MCF 10A (cell line): ENCODE data around the gene PPP2R3C. TPM values are rescaled to one million over a fixed set of nuclear protein-coding genes. Genes with fewer than 3 reads are reported as not detected.

ENCODE experiments used
- BruUV-seq: library from RNA; stranded (reverse); fragments of 400-500 nt; replicated peaks from 2 replicates; lab custom pipeline; 2021; lab: Mats Ljungman, UMichigan
- CTCF ChIA-PET: fragments of 300-600 bp; sonication (Branson Sonifier 250); formaldehyde crosslinking; extraction: SDS; loops from one replicate; lab custom pipeline; 2021; ENCODE audit warnings: antibody characterized with exemption, inconsistent platforms; lab: Yijun Ruan, JAX
- POLR2A ChIA-PET: fragments of 300-600, 350-650 bp; sonication (Branson Sonifier 250); formaldehyde crosslinking; extraction: SDS; loops from one replicate; lab custom pipeline; 2020; ENCODE audit warnings: antibody characterized with exemption, inconsistent platforms; lab: Yijun Ruan, JAX
- DNase-seq: peaks from one replicate; pipeline ENCODE4 v3.0.0-alpha.2; 2018; ENCODE audit not compliant: unreplicated experiment
- H3K27ac Mint-ChIP-seq: one replicate; pipeline ENCODE4 v1.8.0; 2022; ENCODE audit warnings: mild to moderate bottlenecking, low read depth, mixed read lengths; ENCODE audit not compliant: unreplicated experiment
- H3K27me3 Mint-ChIP-seq: one replicate; pipeline ENCODE4 v1.8.0; 2022; ENCODE audit warnings: mixed read lengths; ENCODE audit not compliant: insufficient read depth, unreplicated experiment
- H3K36me3 Mint-ChIP-seq: one replicate; pipeline ENCODE4 v1.8.0; 2022; ENCODE audit warnings: mild to moderate bottlenecking, moderate library complexity, mixed read lengths; ENCODE audit not compliant: insufficient read depth, unreplicated experiment
- H3K4me1 Mint-ChIP-seq: one replicate; pipeline ENCODE4 v1.8.0; 2022; ENCODE audit warnings: mixed read lengths; ENCODE audit not compliant: insufficient read depth, unreplicated experiment
- H3K4me3 Mint-ChIP-seq: one replicate; pipeline ENCODE4 v1.8.0; 2022; ENCODE audit warnings: mild to moderate bottlenecking, moderate library complexity, mixed read lengths; ENCODE audit not compliant: unreplicated experiment
- H3K9me3 Mint-ChIP-seq: one replicate; pipeline ENCODE4 v1.8.0; 2022; ENCODE audit warnings: mixed read lengths; ENCODE audit not compliant: unreplicated experiment
- intact Hi-C: fragments of 100-400 bp; cut with micrococcal nuclease; formaldehyde crosslinking; loops from 2 replicates; pipeline ENCODE4 v1.14.1; 2022
- total RNA-seq: library from RNA; stranded (reverse); gene quantifications from 2 replicates; pipeline ENCODE4 v1.2.3, GENCODE V29; 2022
- TF ChIP-seq, protein P1 (sequence below): fragments of 200-600 bp; IDR thresholded peaks from one replicate; pipeline ENCODE4 v1.8.0; 2022; ENCODE audit warnings: antibody characterized with exemption, mild to moderate bottlenecking; ENCODE audit not compliant: unreplicated experiment

The PPP2R3C gene
- total RNA-seq, 1 experiment from 2014 or later: 21.6 TPM

DNA sequence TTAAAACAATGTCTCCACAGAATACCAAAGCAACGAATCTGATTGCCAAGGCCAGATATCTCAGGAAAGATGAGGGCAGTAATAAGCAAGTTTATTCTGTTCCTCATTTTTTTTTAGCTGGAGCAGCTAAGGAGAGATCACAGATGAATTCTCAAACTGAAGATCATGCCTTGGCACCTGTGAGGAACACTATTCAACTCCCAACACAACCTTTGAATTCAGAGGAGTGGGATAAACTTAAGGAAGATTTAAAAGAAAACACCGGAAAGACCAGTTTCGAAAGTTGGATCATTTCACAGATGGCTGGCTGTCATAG is 1.6 kb upstream of the PPP2R3C start:
- H3K36me3 Mint-ChIP-seq: peaks cover 19% of the 10 kb centered on the region
- H3K9me3 Mint-ChIP-seq: no peaks in the 10 kb centered on the region
- H3K4me3 Mint-ChIP-seq: peak overlapping the region; percentile 98
- DNase-seq: peak; percentile 9
- peaks cover 29% of the 10 kb centered on the region for H3K4me1 Mint-ChIP-seq
- TF ChIP-seq, protein P1, sequence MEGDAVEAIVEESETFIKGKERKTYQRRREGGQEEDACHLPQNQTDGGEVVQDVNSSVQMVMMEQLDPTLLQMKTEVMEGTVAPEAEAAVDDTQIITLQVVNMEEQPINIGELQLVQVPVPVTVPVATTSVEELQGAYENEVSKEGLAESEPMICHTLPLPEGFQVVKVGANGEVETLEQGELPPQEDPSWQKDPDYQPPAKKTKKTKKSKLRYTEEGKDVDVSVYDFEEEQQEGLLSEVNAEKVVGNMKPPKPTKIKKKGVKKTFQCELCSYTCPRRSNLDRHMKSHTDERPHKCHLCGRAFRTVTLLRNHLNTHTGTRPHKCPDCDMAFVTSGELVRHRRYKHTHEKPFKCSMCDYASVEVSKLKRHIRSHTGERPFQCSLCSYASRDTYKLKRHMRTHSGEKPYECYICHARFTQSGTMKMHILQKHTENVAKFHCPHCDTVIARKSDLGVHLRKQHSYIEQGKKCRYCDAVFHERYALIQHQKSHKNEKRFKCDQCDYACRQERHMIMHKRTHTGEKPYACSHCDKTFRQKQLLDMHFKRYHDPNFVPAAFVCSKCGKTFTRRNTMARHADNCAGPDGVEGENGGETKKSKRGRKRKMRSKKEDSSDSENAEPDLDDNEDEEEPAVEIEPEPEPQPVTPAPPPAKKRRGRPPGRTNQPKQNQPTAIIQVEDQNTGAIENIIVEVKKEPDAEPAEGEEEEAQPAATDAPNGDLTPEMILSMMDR: no peak
- POLR2A ChIA-PET: interaction anchor here (0.8 to 5.0 kb wide), 19 partner anchors 10 to 281 kb away, joined by 3 to 85 read pairs (median 5); partner anchors contain the start of genes BAZ1A, FAM177A1, NFKBIA and PSMA6
- H3K27me3 Mint-ChIP-seq: no peaks in the 10 kb centered on the region
- BruUV-seq: no TSS peak
- peak overlapping the region; percentile 100 for H3K27ac Mint-ChIP-seq
- CTCF ChIA-PET: interaction anchor here (0.5 to 1.5 kb wide), 8 partner anchors 21 to 322 kb away, joined by 3 to 6 read pairs (median 4); no protein-coding TSS in a partner anchor
- intact Hi-C loops: loop anchor here (2.0 kb wide), 1 partner anchor 169 kb away; the partner anchor contains the start of gene PSMA6

- H3K4me3 Mint-ChIP-seq: peak overlapping the region; percentile 98
- TSS peak; percentile 46 for BruUV-seq
- H3K4me1 Mint-ChIP-seq: peaks cover 29% of the 10 kb centered on the region
- H3K27ac Mint-ChIP-seq: peak overlapping the region; percentile 100
- TF ChIP-seq, protein P1: no peak
- DNase-seq: peak; percentile 18
- peaks cover 14% of the 10 kb centered on the region for H3K36me3 Mint-ChIP-seq
- no peaks in the 10 kb centered on the region for H3K27me3 Mint-ChIP-seq
- intact Hi-C loops: loop anchor here (1.0 to 2.0 kb wide), 2 partner anchors 91 to 170 kb away; partner anchors contain the start of gene PSMA6
- ChIA-PET CTCF (interaction anchor here (0.6 to 1.5 kb wide), 11 partner anchors 21 to 423 kb away, joined by 3 to 6 read pairs (median 4); no protein-coding TSS in a partner anchor), POLR2A (interaction anchor here (0.8 to 5.0 kb wide), 28 partner anchors 8 to 281 kb away, joined by 3 to 85 read pairs (median 6); partner anchors contain the start of genes BAZ1A, FAM177A1, NFKBIA and PSMA6)
- no peaks in the 10 kb centered on the region for H3K9me3 Mint-ChIP-seq
Observed at GRCh38 chr14:35122696-35123387, 1.1 kb upstream of the PPP2R3C start.

DNA sequence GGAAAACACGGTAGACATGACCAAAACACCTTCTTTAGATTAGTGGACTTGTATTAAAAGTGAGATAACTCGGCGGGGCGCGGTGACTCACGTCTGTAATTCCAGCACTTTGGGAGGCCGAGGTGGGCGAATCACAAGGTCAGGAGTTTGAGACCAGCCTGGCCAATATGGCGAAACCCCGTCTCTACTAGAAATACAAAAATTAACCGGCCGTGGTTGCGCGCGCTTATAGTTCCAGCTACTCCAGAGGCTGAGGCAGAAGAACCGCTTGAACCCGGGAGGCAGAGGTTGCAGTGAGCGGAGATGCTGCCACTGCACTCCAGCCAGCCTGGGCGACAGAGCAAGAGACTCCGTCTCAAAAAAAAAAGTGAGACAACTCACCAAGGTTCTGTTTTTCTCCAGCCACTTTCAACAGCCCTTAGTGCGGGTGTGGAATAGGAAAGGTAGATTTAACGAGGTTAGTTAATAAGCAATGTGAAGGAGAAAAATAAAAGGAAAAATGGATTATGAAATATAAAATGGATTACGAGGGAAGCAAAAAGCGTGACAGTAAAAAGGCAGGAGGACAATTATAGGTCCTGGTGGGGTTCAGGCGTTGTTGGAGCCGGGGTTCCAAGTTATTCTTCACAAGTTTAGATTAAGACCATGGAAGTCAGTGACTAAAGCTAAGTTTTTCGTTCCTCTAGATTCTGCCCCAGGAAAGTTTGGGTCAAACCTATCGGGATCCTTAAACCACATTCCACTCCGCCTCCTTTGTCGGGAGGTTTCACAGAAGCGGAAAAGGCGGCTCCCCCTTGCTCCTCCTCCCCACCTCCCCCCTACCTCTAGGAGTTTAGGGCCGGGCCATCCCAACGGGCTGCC is 534 bp downstream of the PPP2R3C start:
- no peaks in the 10 kb centered on the region for H3K27me3 Mint-ChIP-seq
- H3K36me3 Mint-ChIP-seq: peaks cover 20% of the 10 kb centered on the region
- TF ChIP-seq, protein P1: no peak
- intact Hi-C loops: loop anchor here (1.0 kb wide), 3 partner anchors 75 to 282 kb away; partner anchors contain the start of genes FAM177A1 and SRP54
- H3K27ac Mint-ChIP-seq: peak overlapping the region; percentile 100
- peaks cover 36% of the 10 kb centered on the region for H3K4me1 Mint-ChIP-seq
- no peak for DNase-seq
- H3K4me3 Mint-ChIP-seq: peak overlapping the region; percentile 98
- TSS peak; percentile 70 for BruUV-seq
- CTCF ChIA-PET: interaction anchor here (1.0 to 1.3 kb wide), 2 partner anchors 97 to 289 kb away, joined by 3 read pairs; no protein-coding TSS in a partner anchor
- H3K9me3 Mint-ChIP-seq: no peaks in the 10 kb centered on the region
- POLR2A ChIA-PET: interaction anchor here (0.6 to 5.0 kb wide), 48 partner anchors 10 to 695 kb away, joined by 3 to 85 read pairs (median 4); partner anchors contain the start of genes BAZ1A, FAM177A1, NFKBIA and PSMA6
